ENCODE data around the gene PANK4.

DNA sequence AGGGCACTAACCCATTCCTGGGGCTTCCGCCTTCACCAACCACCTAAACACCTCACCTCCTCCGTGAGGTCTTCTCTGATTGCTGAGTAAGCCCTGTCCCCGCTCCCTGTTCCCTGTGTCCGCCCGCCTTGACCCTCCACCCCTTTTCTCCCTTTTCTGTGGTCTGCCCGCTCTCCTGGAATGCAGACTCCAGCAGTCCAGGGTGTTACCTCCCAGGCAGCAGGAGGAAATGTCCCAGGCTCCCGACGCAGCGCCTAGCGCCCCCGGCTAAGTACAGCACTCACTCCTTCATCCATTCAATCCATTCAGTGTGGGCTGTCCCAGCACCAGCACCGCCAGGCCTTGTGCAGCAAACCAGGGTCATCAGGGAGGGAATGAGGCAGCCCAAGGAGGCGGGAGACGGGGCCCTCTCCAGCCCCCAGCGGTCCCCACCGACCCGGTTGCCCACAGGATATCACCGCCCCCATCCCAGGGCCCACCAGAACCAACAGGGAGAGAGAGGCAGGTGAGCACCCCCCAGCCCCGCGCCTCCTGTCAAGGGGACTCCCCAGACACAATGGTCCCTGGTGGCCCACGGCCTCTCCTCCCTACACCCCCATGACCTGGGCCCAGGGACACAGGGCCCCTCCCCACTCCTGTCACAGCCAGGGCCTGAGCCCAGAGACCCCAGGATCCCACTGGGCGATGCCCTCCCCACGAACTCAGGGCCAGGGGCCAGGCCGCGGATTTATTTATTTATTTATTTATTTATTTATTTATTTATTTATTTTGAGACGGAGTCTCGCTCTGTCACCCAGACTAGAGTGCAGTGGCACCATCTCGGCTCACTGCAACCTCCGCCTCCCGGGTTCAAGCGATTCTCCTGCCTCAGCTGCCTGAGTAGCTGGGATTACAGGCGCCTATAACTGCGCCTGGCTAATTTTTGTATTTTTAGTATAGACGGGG, 40.0 kb upstream of the PANK4 start:
- TF ChIP-seq CTCF (IDR thresholded peaks at IDR 0.05; ENCODE audit: insufficient read depth, low read depth, low read length), result no peak
- TF ChIP-seq EZH2 (IDR thresholded peaks at IDR 0.05; ENCODE audit: insufficient read depth, low read length), result no peak
